ENCODE measurements around the gene PTDSS2. TPM values are rescaled to one million over a fixed set of nuclear protein-coding genes. Genes with fewer than 3 reads are reported as not detected.

Gene PTDSS2
- total and polyA plus RNA-seq, 2 of the 13 experiments (the other 11 are each of a cell fraction or from before 2014, with no cell fraction given), result 21.7 to 26.4 TPM

DNA sequence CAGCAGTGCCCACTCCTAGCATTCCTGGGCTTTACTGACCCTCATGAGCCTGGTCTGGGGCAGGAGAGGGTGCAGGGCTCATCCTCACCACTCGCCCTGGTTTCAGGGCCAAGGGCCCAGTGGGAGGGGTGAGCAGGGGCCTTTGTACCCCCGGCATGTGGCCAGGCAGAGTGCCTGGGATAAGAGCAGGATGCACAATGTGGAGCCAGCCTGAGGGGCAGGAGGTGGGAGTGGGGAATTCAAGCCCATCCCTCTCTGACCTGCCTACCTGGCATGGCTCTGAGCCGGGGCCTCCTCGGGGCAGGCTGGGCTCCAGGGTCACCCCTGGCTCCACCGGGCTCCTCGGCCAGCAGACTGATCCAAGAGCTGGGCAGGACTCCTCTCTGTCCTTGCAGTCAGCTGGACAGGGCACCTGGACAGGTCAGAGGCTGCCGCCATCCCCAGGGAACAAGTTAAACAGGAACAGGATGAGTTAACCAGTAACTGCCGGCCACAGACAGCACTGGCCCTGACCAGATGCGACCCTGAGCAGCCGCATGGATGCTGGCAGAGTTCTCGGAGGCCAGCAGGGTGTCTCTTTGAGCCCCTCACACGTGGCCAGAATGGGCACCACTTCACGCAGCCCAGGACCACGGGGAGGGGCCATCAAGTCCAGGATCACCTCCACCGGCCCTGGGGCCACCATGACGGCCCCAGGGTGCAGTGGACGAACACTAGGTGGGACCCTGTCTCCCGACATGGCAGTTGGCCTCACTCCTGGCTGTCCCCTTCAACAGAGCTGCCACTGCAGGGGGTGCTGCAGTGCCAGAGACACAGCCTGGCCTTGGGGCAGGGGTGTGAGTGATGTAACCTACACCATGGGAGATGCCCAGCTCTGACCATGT lies 40.2 kb upstream of the PTDSS2 start (continued):
- TF ChIP-seq, protein P1, sequence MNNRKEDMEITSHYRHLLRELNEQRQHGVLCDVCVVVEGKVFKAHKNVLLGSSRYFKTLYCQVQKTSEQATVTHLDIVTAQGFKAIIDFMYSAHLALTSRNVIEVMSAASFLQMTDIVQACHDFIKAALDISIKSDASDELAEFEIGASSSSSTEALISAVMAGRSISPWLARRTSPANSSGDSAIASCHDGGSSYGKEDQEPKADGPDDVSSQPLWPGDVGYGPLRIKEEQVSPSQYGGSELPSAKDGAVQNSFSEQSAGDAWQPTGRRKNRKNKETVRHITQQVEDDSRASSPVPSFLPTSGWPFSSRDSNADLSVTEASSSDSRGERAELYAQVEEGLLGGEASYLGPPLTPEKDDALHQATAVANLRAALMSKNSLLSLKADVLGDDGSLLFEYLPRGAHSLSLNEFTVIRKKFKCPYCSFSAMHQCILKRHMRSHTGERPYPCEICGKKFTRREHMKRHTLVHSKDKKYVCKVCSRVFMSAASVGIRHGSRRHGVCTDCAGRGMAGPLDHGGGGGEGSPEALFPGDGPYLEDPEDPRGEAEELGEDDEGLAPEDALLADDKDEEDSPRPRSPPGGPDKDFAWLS (CRISPR knock-in tag; IDR thresholded peaks at IDR 0.05; ENCODE audit: borderline replicate concordance), result no peak
- TF ChIP-seq, protein P2, sequence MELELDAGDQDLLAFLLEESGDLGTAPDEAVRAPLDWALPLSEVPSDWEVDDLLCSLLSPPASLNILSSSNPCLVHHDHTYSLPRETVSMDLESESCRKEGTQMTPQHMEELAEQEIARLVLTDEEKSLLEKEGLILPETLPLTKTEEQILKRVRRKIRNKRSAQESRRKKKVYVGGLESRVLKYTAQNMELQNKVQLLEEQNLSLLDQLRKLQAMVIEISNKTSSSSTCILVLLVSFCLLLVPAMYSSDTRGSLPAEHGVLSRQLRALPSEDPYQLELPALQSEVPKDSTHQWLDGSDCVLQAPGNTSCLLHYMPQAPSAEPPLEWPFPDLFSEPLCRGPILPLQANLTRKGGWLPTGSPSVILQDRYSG (CRISPR knock-in tag; IDR thresholded peaks at IDR 0.05), result no peak
- TF ChIP-seq SNAI1 (CRISPR knock-in tag; IDR thresholded peaks at IDR 0.05; ENCODE audit: borderline replicate concordance), result no peak
- TF ChIP-seq, protein P3, sequence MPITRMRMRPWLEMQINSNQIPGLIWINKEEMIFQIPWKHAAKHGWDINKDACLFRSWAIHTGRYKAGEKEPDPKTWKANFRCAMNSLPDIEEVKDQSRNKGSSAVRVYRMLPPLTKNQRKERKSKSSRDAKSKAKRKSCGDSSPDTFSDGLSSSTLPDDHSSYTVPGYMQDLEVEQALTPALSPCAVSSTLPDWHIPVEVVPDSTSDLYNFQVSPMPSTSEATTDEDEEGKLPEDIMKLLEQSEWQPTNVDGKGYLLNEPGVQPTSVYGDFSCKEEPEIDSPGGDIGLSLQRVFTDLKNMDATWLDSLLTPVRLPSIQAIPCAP (CRISPR knock-in tag; IDR thresholded peaks at IDR 0.05; ENCODE audit: low read depth), result no peak
- TF ChIP-seq NR2C2 (CRISPR knock-in tag; IDR thresholded peaks at IDR 0.05; ENCODE audit: borderline replicate concordance), result peak; percentile 34; the same call in 1 of the 2 replicates
- no peak for TF ChIP-seq ZNF781 (CRISPR knock-in tag; IDR thresholded peaks at IDR 0.05; ENCODE audit: borderline replicate concordance, not compliant biosample characterization)
- no peak for TF ChIP-seq DDIT3 (CRISPR knock-in tag; IDR thresholded peaks at IDR 0.05)
- TF ChIP-seq ZNF382 (CRISPR knock-in tag; IDR thresholded peaks at IDR 0.05; ENCODE audit: borderline replicate concordance), result no peak
- TF ChIP-seq EP300 (IDR thresholded peaks at IDR 0.05; ENCODE audit: low read depth in 2 of 2, low read length in 2 of 2), result no peak
- TF ChIP-seq EP300 (CRISPR knock-in tag; IDR thresholded peaks at IDR 0.05; ENCODE audit: borderline replicate concordance), result no peak
- no peak for TF ChIP-seq REL (CRISPR knock-in tag; conservative IDR thresholded peaks at IDR 0.05)
- TF ChIP-seq, protein P4, sequence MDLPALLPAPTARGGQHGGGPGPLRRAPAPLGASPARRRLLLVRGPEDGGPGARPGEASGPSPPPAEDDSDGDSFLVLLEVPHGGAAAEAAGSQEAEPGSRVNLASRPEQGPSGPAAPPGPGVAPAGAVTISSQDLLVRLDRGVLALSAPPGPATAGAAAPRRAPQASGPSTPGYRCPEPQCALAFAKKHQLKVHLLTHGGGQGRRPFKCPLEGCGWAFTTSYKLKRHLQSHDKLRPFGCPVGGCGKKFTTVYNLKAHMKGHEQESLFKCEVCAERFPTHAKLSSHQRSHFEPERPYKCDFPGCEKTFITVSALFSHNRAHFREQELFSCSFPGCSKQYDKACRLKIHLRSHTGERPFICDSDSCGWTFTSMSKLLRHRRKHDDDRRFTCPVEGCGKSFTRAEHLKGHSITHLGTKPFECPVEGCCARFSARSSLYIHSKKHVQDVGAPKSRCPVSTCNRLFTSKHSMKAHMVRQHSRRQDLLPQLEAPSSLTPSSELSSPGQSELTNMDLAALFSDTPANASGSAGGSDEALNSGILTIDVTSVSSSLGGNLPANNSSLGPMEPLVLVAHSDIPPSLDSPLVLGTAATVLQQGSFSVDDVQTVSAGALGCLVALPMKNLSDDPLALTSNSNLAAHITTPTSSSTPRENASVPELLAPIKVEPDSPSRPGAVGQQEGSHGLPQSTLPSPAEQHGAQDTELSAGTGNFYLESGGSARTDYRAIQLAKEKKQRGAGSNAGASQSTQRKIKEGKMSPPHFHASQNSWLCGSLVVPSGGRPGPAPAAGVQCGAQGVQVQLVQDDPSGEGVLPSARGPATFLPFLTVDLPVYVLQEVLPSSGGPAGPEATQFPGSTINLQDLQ (CRISPR knock-in tag; IDR thresholded peaks at IDR 0.05), result no peak
- TF ChIP-seq, protein P5, sequence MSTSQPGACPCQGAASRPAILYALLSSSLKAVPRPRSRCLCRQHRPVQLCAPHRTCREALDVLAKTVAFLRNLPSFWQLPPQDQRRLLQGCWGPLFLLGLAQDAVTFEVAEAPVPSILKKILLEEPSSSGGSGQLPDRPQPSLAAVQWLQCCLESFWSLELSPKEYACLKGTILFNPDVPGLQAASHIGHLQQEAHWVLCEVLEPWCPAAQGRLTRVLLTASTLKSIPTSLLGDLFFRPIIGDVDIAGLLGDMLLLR (CRISPR knock-in tag; IDR thresholded peaks at IDR 0.05), result no peak
- 0 out of 2 replicates have a peak, but pooled peaks have one; percentile 26 for TF ChIP-seq SP5 (CRISPR knock-in tag; IDR thresholded peaks at IDR 0.05; ENCODE audit: borderline replicate concordance, low read depth)
- no peak for TF ChIP-seq TCF12 (IDR thresholded peaks at IDR 0.05)
- no peak for TF ChIP-seq TCF12 (CRISPR knock-in tag; IDR thresholded peaks at IDR 0.05)
- no peak for TF ChIP-seq ZNF614 (CRISPR knock-in tag; IDR thresholded peaks at IDR 0.05; ENCODE audit: borderline replicate concordance)
- no peak for TF ChIP-seq TGIF2 (CRISPR knock-in tag; IDR thresholded peaks at IDR 0.05)
